Measurements from ENCODE around the gene PTPRM. TPM values are rescaled to one million over a fixed set of nuclear protein-coding genes. Genes with fewer than 3 reads are reported as not detected.

The PTPRM gene
- polyA plus RNA-seq, 1 donor (not counting 4 experiments of a cell fraction or from before 2014, with no cell fraction given): 54.5 TPM

DNA sequence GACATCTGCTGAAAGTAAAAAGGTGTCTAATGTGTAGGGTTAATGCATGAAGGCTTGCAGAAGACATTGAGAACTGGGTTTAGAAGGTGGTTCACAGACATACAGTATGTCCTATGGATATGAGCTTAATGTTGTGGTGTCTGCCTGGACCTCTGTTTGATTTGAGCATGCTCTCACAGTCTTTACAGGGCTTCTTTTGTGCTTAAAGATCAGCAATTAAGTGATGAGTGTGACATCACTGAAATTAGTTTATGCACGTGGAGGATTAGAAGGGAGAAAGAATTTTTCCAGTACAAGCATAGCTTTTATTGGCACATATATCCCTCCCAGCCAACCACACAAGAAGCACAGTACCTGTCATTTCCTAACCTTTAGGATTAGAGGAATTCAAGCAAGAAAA lies 674.6 kb downstream of the PTPRM start:
- H3K9me1 ChIP-seq (ENCODE audit: control insufficient read depth, extremely low read depth, insufficient read depth, low read length): no peaks in the 10 kb centered on the region
- H3K4me1 ChIP-seq (ENCODE audit: control insufficient read depth, extremely low read depth, insufficient read depth, low read length): no peaks in the 10 kb centered on the region
- H3K4me2 ChIP-seq (ENCODE audit: control insufficient read depth, extremely low read depth, insufficient read depth, low read depth, low read length): no peak overlapping the region
- dilution Hi-C loops (cut with MboI; ENCODE audit: extremely low pct_ligation_motif_present, low sequenced_read_pairs): no loop called here
- H3K27me3 ChIP-seq (ENCODE audit: control insufficient read depth, extremely low read depth, insufficient read depth, low read length): no peaks in the 10 kb centered on the region
- H2AFZ ChIP-seq (ENCODE audit: control insufficient read depth, low read length): no peak overlapping the region
- FAIRE-seq (no peak), DNase-seq (ENCODE audit: low read depth, low spot score) (no peak)
- H3K4me3 ChIP-seq (ENCODE audit: control insufficient read depth in 2 of 3, extremely low read depth in 1 of 3, insufficient read depth in 2 of 3, low read depth in 1 of 3, low read length in 3 of 3): no peak overlapping the region
- TF ChIP-seq, protein P1, sequence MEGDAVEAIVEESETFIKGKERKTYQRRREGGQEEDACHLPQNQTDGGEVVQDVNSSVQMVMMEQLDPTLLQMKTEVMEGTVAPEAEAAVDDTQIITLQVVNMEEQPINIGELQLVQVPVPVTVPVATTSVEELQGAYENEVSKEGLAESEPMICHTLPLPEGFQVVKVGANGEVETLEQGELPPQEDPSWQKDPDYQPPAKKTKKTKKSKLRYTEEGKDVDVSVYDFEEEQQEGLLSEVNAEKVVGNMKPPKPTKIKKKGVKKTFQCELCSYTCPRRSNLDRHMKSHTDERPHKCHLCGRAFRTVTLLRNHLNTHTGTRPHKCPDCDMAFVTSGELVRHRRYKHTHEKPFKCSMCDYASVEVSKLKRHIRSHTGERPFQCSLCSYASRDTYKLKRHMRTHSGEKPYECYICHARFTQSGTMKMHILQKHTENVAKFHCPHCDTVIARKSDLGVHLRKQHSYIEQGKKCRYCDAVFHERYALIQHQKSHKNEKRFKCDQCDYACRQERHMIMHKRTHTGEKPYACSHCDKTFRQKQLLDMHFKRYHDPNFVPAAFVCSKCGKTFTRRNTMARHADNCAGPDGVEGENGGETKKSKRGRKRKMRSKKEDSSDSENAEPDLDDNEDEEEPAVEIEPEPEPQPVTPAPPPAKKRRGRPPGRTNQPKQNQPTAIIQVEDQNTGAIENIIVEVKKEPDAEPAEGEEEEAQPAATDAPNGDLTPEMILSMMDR (optimal IDR thresholded peaks at IDR 0.05 in 1 of 3, IDR thresholded peaks at IDR 0.05 in 1 of 3, conservative IDR thresholded peaks at IDR 0.05 in 1 of 3; ENCODE audit: extremely low read depth in 1 of 3, insufficient read depth in 2 of 3, low read length in 3 of 3): no peak
- TF ChIP-seq EZH2 (IDR thresholded peaks at IDR 0.05; ENCODE audit: low read length): no peak
- H3K27ac ChIP-seq (ENCODE audit: control insufficient read depth, insufficient read depth, low read length): no peak overlapping the region
- H3K9me3 ChIP-seq (ENCODE audit: control insufficient read depth, low read depth, low read length): no peaks in the 10 kb centered on the region
- no peaks in the 10 kb centered on the region for H4K20me1 ChIP-seq (ENCODE audit: control insufficient read depth, extremely low read depth, insufficient read depth, low read length)
- H3K36me3 ChIP-seq (ENCODE audit: control insufficient read depth in 2 of 2, extremely low read depth in 1 of 2, insufficient read depth in 2 of 2, low read length in 2 of 2): no peaks in the 10 kb centered on the region
- no peaks in the 10 kb centered on the region for H3K79me2 ChIP-seq (ENCODE audit: control insufficient read depth, insufficient read depth, low read length)
- H3K9ac ChIP-seq (ENCODE audit: control insufficient read depth, extremely low read depth, insufficient read depth, low read length): no peak overlapping the region

DNA sequence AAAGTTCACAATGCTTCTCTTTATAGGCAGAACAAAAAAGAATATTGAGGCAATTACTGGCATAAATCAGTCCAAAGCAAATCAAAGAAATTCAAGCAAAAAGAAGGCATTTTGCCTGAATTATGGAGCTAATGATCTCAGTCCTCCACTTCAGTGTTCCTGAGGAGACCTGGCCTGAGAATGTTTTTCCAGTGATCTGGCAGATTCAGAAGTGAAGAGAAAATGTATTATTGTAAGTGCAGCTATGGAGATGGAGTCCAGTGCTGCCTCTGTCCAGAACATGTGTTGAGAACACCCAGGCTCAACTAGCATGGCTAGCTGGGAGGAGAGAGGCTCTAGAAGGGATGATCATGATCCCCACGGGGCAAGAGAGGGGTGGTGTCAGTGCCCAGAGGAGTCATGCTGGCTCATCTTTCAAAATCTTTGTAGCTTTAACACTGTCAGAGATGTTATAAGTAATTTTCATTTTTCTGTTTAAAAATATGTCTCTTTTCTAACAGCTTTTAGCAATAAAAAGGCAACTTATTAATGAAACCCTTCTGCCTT lies 675.1 kb downstream of the PTPRM start:
- Histone ChIP-seq H4K20me1 (ENCODE audit: control insufficient read depth, extremely low read depth, insufficient read depth, low read length) (no peaks in the 10 kb centered on the region), H3K27ac (ENCODE audit: control insufficient read depth, insufficient read depth, low read length) (no peak overlapping the region), H3K9ac (ENCODE audit: control insufficient read depth, extremely low read depth, insufficient read depth, low read length) (no peak overlapping the region), H3K27me3 (ENCODE audit: control insufficient read depth, extremely low read depth, insufficient read depth, low read length) (no peaks in the 10 kb centered on the region), H3K79me2 (ENCODE audit: control insufficient read depth, insufficient read depth, low read length) (no peaks in the 10 kb centered on the region), H3K36me3 (ENCODE audit: control insufficient read depth in 2 of 2, extremely low read depth in 1 of 2, insufficient read depth in 2 of 2, low read length in 2 of 2) (no peaks in the 10 kb centered on the region), H3K4me1 (ENCODE audit: control insufficient read depth, extremely low read depth, insufficient read depth, low read length) (no peaks in the 10 kb centered on the region), H3K4me3 (ENCODE audit: control insufficient read depth in 2 of 3, extremely low read depth in 1 of 3, insufficient read depth in 2 of 3, low read depth in 1 of 3, low read length in 3 of 3) (no peak overlapping the region), H3K4me2 (ENCODE audit: control insufficient read depth, extremely low read depth, insufficient read depth, low read depth, low read length) (no peak overlapping the region), H2AFZ (ENCODE audit: control insufficient read depth, low read length) (no peak overlapping the region), H3K9me3 (ENCODE audit: control insufficient read depth, low read depth, low read length) (no peaks in the 10 kb centered on the region), H3K9me1 (ENCODE audit: control insufficient read depth, extremely low read depth, insufficient read depth, low read length) (no peaks in the 10 kb centered on the region)
- FAIRE-seq: no peak
- DNase-seq (ENCODE audit: low read depth, low spot score): no peak
- dilution Hi-C loops (cut with MboI; ENCODE audit: extremely low pct_ligation_motif_present, low sequenced_read_pairs): no loop called here
- TF ChIP-seq, protein P1 (optimal IDR thresholded peaks at IDR 0.05 in 1 of 3, IDR thresholded peaks at IDR 0.05 in 1 of 3, conservative IDR thresholded peaks at IDR 0.05 in 1 of 3; ENCODE audit: extremely low read depth in 1 of 3, insufficient read depth in 2 of 3, low read length in 3 of 3): no peak
- no peak for TF ChIP-seq EZH2 (IDR thresholded peaks at IDR 0.05; ENCODE audit: low read length)
